Sigmoid colon (tissue), 4 donors: ENCODE measurements around the gene PDIA4.

Experiments used
- CTCF ChIP-seq, 4 experiments: fragments of 450-650 bp in 3 of 4; fragments of 200-600 bp in 1 of 4; IDR thresholded peaks; one replicate each; pipeline ENCODE4 v1.5.1; 2016 to 2019; ENCODE audit warnings: antibody characterized with exemption in 4 of 4, mild to moderate bottlenecking in 3 of 4, moderate library complexity in 2 of 4
- POLR2AphosphoS5 ChIP-seq, 4 donors: sonication (generic); formaldehyde crosslinking; IDR thresholded peaks; one replicate each; pipeline ENCODE4 v1.6.1; 2017; ENCODE audit warnings: antibody characterized with exemption in 4 of 4

DNA sequence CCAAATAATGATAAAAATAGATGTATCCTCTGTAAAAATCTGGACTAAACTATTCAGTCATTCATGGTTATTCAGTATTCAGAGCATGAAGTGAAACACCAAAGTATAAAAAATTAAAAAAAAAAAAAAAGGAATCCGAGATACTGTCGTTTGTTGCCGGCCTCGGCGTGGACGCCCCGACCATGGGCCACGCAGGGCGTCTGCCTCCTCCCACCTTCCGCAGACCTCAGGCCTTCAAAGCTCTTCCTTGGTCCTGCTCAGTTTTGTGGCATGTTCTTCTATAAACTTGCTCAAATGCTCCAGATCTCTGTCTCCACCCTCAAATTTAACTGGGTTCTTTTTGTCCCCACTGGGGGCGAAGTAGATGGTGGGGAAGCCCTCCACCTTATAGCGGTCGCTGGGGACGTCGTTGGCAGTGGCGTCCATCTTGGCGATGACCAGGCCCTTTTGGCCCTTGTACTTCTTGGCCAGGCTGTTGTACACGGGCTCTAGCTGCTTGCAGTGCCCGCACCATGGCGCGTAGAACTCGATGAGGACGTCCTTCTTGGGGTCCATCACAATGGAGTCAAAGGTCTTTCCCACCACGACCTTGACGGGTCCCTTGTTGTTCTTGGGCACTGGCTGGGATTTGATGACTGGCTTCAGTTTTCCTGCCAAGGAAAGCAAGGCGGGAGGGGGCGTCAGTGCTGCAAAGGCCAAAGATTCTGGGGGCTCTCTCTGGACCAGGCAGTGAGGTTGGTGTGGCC, 24.6 kb downstream of the PDIA4 start:
- no peak for TF ChIP-seq POLR2AphosphoS5 (IDR thresholded peaks at IDR 0.05)
- no peak for TF ChIP-seq CTCF (IDR thresholded peaks at IDR 0.05)
